A673 (cell line): ENCODE results near the gene NIBAN1. TPM values are rescaled to one million over a fixed set of nuclear protein-coding genes. Genes with fewer than 3 reads are reported as not detected.

Source experiments
- BruUV-seq: library from RNA; stranded (reverse); fragments of 400-500 nt; replicated peaks from 2 replicates; lab custom pipeline; 2021; lab: Mats Ljungman, UMichigan
- CTCF ChIA-PET: fragments of 300-600 bp; sonication (Branson Sonifier 250); formaldehyde crosslinking; loops from one replicate; lab custom pipeline; 2022; ENCODE audit warnings: antibody characterized with exemption; lab: Charles Lee
- POLR2A ChIA-PET: fragments of 300-600 bp; sonication (Branson Sonifier 250); formaldehyde crosslinking; loops from one replicate; lab custom pipeline; 2022; ENCODE audit warnings: antibody characterized with exemption; ENCODE audit not compliant: low non-redundant PET; lab: Charles Lee
- DNase-seq: peaks from one replicate; pipeline ENCODE4 v3.0.0-alpha.2; 2015; ENCODE audit warnings: low spot score
- H3K27ac ChIP-seq: fragments of 200-600 bp; sonication (generic); 2 replicates; pipeline ENCODE4 v1.5.1; 2016; ENCODE audit warnings: mixed run types, low read depth, mild to moderate bottlenecking, mixed read lengths, antibody characterized with exemption, low read length; ENCODE audit not compliant: poor library complexity, severe bottlenecking
- H3K27me3 ChIP-seq: fragments of 200-600 bp; sonication (generic); replicated peaks from 2 replicates; pipeline ENCODE4 v1.6.1; 2017; ENCODE audit warnings: mixed run types, low read depth, mild to moderate bottlenecking, mixed read lengths, antibody characterized with exemption, low read length; ENCODE audit not compliant: insufficient read depth, poor library complexity
- H3K36me3 ChIP-seq: fragments of 200-600 bp; sonication (generic); 2 replicates; pipeline ENCODE4 v1.6.1; 2016; ENCODE audit warnings: mixed run types, mild to moderate bottlenecking, mixed read lengths, antibody characterized with exemption, low read length; ENCODE audit not compliant: insufficient read depth, poor library complexity, severe bottlenecking
- H3K4me1 ChIP-seq: fragments of 200-600 bp; sonication (generic); 2 replicates; pipeline ENCODE4 v1.6.1; 2017; ENCODE audit warnings: mixed run types, mild to moderate bottlenecking, mixed read lengths, antibody characterized with exemption, low read length; ENCODE audit not compliant: insufficient read depth, poor library complexity, severe bottlenecking
- H3K4me3 ChIP-seq: fragments of 200-600 bp; sonication (generic); 2 replicates; pipeline ENCODE4 v1.5.1; 2016; ENCODE audit warnings: low read depth, mixed run types, mild to moderate bottlenecking, mixed read lengths, low read length; ENCODE audit not compliant: poor library complexity, severe bottlenecking
- H3K9me3 ChIP-seq: fragments of 200-600 bp; sonication (generic); 2 replicates; pipeline ENCODE4 v1.6.1; 2016; ENCODE audit warnings: mixed run types, low read depth, mild to moderate bottlenecking, mixed read lengths, antibody characterized with exemption, low read length; ENCODE audit not compliant: poor library complexity, severe bottlenecking
- CTCF ChIP-seq: fragments of 300-800, 200-600 bp; sonication (generic); conservative IDR thresholded peaks from 2 replicates; pipeline ENCODE4 v1.5.1; 2017; ENCODE audit warnings: low read depth, mild to moderate bottlenecking, antibody characterized with exemption, low read length, moderate library complexity, mixed read lengths
- EZH2 ChIP-seq: fragments of 200-600 bp; sonication (generic); IDR thresholded peaks from 2 replicates; pipeline ENCODE4 v1.6.1; 2017; ENCODE audit warnings: borderline replicate concordance, low read depth, mild to moderate bottlenecking, mixed read lengths, antibody characterized with exemption, low read length; ENCODE audit not compliant: poor library complexity, severe bottlenecking
- intact Hi-C: fragments of 100-400 bp; cut with micrococcal nuclease; formaldehyde crosslinking; loops from one replicate; pipeline ENCODE4 v1.10.0; 2022; ENCODE audit not compliant: unreplicated experiment
- total RNA-seq: library from RNA; stranded (reverse); gene quantifications from 2 replicates; pipeline ENCODE4 v1.2.3, GENCODE V29; 2021

NIBAN1 gene
- total RNA-seq, 1 experiment from 2014 or later, result 52.9 TPM

DNA sequence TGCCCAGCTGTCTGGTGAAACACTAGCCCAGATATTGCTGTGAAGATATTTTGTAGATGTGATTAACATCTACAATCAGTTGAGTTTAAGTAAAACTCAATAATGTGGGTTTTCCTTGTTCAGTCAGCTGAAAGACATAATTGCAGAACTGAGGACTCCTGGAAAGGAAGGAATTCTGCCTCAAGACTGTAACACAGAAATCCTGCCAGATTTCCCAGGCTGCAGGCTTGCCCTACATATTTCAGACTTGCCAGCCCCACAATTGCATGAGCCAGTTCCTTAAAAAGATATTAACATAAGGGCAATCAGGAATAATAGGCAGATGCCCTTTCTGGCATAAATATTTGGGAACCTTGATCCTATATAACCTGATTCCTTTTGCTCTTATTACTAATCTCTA is 14.2 kb upstream of the NIBAN1 start:
- no peak for DNase-seq
- H3K27me3 ChIP-seq, result no peaks in the 10 kb centered on the region
- POLR2A ChIA-PET, result interaction anchor here (0.6 kb wide), 1 partner anchor 9 kb away, joined by 3 read pairs; no protein-coding TSS in a partner anchor
- no peaks in the 10 kb centered on the region for H3K9me3 ChIP-seq
- CTCF ChIA-PET, result no interaction called here
- H3K4me3 ChIP-seq, result no peak overlapping the region
- H3K27ac ChIP-seq, result no peak overlapping the region
- no TSS peak for BruUV-seq
- H3K36me3 ChIP-seq, result no peaks in the 10 kb centered on the region
- intact Hi-C loops, result loop anchor here (10.0 kb wide), 1 partner anchor 696 kb away; no protein-coding TSS in a partner anchor
- no peak for TF ChIP-seq EZH2
- TF ChIP-seq CTCF, result no peak
- H3K4me1 ChIP-seq, result no peaks in the 10 kb centered on the region

DNA sequence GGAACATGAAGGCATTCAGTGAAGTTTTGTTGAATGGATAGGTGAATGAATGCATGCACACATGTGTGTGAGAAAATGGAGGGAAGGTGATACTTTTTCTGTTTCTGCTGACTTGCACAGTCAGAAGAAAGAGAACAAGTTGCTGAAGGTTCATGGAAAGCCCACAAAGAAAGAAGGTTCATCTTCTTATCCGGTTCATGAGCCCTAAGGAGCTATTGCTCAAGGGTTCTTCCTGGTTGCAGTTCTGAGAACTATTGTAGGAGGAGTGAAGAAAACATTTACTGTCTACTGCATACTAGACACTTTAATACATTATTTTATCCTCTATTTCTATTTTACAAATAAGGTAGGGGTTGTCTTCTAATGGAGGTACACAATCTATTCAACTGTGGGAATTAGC is 13.4 kb upstream of the NIBAN1 start:
- CTCF ChIA-PET, result interaction anchor here (1.8 kb wide), 1 partner anchor 182 kb away, joined by 7 read pairs; no protein-coding TSS in a partner anchor
- Histone ChIP-seq H3K36me3 (no peaks in the 10 kb centered on the region), H3K4me3 (no peak overlapping the region), H3K27ac (no peak overlapping the region), H3K9me3 (no peaks in the 10 kb centered on the region), H3K27me3 (no peaks in the 10 kb centered on the region), H3K4me1 (no peaks in the 10 kb centered on the region)
- no peak for DNase-seq
- TF ChIP-seq CTCF (no peak), EZH2 (no peak)
- POLR2A ChIA-PET, result interaction anchor here (0.6 kb wide), 1 partner anchor 10 kb away, joined by 3 read pairs; no protein-coding TSS in a partner anchor
- BruUV-seq, result no TSS peak
- intact Hi-C loops, result loop anchor here (2.0 to 10.0 kb wide), 2 partner anchors 183 to 697 kb away; no protein-coding TSS in a partner anchor

GRCh38 chr1:184986250-184986649 is 11.9 kb upstream of the NIBAN1 start:
- POLR2A ChIA-PET, result no interaction called here
- Histone ChIP-seq H3K4me1 (no peaks in the 10 kb centered on the region), H3K9me3 (no peaks in the 10 kb centered on the region), H3K27ac (no peak overlapping the region), H3K27me3 (no peaks in the 10 kb centered on the region), H3K36me3 (no peaks in the 10 kb centered on the region), H3K4me3 (no peak overlapping the region)
- DNase-seq, result peak; percentile 11
- no TSS peak for BruUV-seq
- TF ChIP-seq CTCF, result peak; percentile 47
- TF ChIP-seq EZH2, result no peak
- intact Hi-C loops, result loop anchor here (2.0 to 10.0 kb wide), 2 partner anchors 185 to 699 kb away; no protein-coding TSS in a partner anchor
- CTCF ChIA-PET, result interaction anchor here (1.8 kb wide), 1 partner anchor 184 kb away, joined by 7 read pairs; no protein-coding TSS in a partner anchor
